ENCODE measurements around the gene PSKH1.
"Not testable (repeated sequence)": the region's sequence is repeated elsewhere in the genome, so short reads cannot be mapped to it uniquely, and the experiment has no call there.

Gene PSKH1

DNA sequence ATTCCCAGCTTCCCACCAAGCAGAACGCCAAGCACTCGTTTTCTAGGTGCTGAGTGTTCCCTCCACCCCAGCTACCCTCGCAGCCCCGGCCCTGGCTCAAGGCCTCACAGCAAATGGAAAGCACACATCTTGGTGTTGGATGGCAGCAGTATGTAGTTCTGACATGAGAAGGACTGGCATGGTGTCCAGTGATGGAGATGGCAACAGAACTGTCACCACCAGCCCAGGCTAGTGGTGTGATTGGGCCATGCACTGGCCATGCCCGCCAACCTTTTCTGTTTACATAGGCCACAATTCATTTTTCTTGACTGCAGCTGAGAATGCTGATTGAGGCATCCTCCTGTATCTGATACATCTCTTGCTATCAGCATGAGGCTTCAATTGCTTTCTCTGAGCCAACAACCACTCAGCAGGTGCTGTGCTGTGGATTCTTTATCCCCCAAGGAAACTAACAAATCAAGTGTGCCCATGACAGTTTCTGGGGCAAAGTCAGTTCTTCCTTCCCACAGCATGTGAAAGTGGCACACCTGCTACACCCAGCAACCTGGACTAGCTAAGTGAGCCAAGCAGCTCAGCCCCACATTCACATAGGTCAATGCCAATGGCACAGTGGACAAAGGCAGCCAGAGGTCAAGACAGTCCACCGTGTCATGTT is 71.5 kb downstream of the PSKH1 start:
- Mint-ChIP-seq H3K9me3 (no peaks in the 10 kb centered on the region), H3K4me3 (no peak overlapping the region), H3K27ac (no peak overlapping the region), H3K4me1 (peaks cover 32% of the 10 kb centered on the region), H3K27me3 (no peaks in the 10 kb centered on the region), H3K36me3 (peaks cover 22% of the 10 kb centered on the region)
- DNase-seq = no peak
- CTCF ChIA-PET = interaction anchor here (1.3 to 1.4 kb wide), 2 partner anchors 10 to 22 kb away, joined by 3 to 5 read pairs; no protein-coding TSS in a partner anchor

GRCh38 chr16:67965668-67966548 is 72.9 kb downstream of the PSKH1 start:
- no peak overlapping the region for H3K4me3 Mint-ChIP-seq
- no peak overlapping the region for H3K27ac Mint-ChIP-seq
- DNase-seq = no peak

DNA sequence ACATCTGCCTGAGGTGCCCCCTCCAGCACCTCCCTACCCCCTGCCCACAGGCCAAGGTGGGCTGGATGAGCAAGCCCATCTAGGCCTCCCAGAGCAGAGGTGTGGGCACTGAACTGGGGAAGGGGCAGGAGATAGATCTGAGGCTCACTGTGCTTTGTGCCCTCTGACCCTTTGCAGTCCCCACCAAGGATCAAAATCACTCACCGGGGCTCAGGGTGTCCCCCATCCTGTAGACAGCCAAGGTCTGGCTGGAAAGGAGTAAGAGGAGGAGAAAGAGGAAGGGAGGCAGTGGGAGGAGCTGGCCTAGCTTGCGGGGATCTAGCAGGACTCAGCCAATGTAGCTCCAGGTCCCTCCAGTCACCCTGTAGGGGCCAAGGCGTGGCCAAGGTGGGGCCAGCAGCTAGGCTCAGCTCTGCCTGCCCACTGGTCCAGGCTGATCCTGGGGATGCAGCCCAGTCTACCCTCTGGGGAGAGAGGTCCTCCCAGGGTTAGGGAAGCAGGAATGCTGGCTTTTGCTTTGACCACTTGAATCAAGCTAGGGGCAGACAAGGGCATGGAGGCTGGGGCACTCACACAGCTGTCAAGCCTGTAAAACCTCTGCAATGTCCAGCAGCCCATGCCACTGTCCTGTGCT is 73.6 kb downstream of the PSKH1 start:
- H3K27ac Mint-ChIP-seq = no peak overlapping the region
- CTCF ChIA-PET = interaction anchor here (1.1 to 1.6 kb wide), 2 partner anchors 14 to 74 kb away, joined by 5 to 7 read pairs; partner anchors contain the start of gene DPEP3
- no peak for DNase-seq
- peaks cover 35% of the 10 kb centered on the region for H3K4me1 Mint-ChIP-seq
- H3K27me3 Mint-ChIP-seq = peaks cover 9% of the 10 kb centered on the region
- H3K4me3 Mint-ChIP-seq = peak overlapping the region; percentile 100
- peaks cover 11% of the 10 kb centered on the region for H3K36me3 Mint-ChIP-seq
- H3K9me3 Mint-ChIP-seq = no peaks in the 10 kb centered on the region

More at GRCh38 chr16:67965668-67966548, 72.9 kb downstream of the PSKH1 start:
- CTCF ChIA-PET = interaction anchor here (0.7 to 1.6 kb wide), 4 partner anchors 12 to 75 kb away, joined by 3 to 7 read pairs (median 4); partner anchors contain the start of gene DPEP3
- Mint-ChIP-seq H3K4me1 (peaks cover 35% of the 10 kb centered on the region), H3K27me3 (peaks cover 4% of the 10 kb centered on the region), H3K36me3 (peaks cover 17% of the 10 kb centered on the region), H3K9me3 (no peaks in the 10 kb centered on the region)

DNA sequence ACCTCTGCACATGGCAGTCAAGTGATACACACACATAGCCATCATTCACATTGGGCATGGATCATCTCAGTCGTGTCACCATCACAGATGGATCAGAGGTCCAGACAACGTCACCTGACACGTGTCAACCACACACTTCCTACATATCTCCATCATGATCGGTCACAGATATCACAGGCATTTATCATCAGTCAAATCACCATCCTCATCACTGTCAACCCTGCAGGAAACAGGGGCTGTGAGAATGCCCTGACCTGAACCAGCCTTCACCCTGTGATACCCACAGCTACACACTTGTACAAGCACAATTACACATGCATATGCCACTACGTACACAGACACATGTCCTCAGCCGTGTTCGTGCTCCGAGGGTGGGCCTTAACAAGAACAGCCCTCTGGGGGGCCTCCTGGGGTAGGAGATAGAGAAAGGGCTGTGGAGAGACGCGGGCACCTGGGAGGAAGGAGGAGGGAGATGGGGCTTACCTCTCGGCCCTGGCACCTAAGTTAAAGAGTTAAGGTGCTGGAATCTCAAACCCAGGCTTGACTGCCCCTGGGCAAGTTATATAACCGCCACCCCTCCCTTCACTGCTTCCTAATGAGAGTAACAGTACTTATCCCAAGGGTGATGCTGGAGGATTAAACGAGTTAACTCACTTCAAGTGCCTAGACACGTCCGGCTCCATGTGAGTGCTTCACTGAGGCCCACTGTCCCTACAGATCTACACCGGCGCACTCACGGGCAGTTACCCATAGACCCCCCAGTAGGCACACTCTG is 74.3 kb downstream of the PSKH1 start:
- DNase-seq = peak; percentile 48
- peaks cover 35% of the 10 kb centered on the region for H3K4me1 Mint-ChIP-seq
- peak overlapping the region; percentile 100 for H3K4me3 Mint-ChIP-seq

GRCh38 chr16:67967958-67968399 is 74.9 kb downstream of the PSKH1 start:
- H3K27me3 Mint-ChIP-seq = peaks cover 22% of the 10 kb centered on the region
- H3K27ac Mint-ChIP-seq = peak overlapping the region; percentile 93
- peaks cover 33% of the 10 kb centered on the region for H3K4me1 Mint-ChIP-seq
- H3K4me3 Mint-ChIP-seq = peak overlapping the region; percentile 100
- H3K9me3 Mint-ChIP-seq = no peaks in the 10 kb centered on the region
- CTCF ChIA-PET = no interaction called here
- no peaks in the 10 kb centered on the region for H3K36me3 Mint-ChIP-seq
- DNase-seq = peak; percentile 62

More for the DNA sequence above, 74.3 kb downstream of the PSKH1 start:
- peaks cover 5% of the 10 kb centered on the region for H3K36me3 Mint-ChIP-seq
- H3K27ac Mint-ChIP-seq = peak overlapping the region; percentile 93
- H3K9me3 Mint-ChIP-seq = no peaks in the 10 kb centered on the region
- H3K27me3 Mint-ChIP-seq = peaks cover 16% of the 10 kb centered on the region
- CTCF ChIA-PET = interaction anchor here (1.1 to 1.6 kb wide), 2 partner anchors 14 to 74 kb away, joined by 5 to 7 read pairs; partner anchors contain the start of gene DPEP3

- CTCF ChIA-PET = interaction anchor here (0.8 to 1.4 kb wide), 3 partner anchors 9 to 72 kb away, joined by 3 to 5 read pairs (median 3); partner anchors contain the start of genes DDX28 and DUS2
- Mint-ChIP-seq H3K4me3 (peak within 1 kb of the TSS; percentile 100), H3K36me3 (no peaks in the 10 kb centered on the region), H3K9me3 (no peaks in the 10 kb centered on the region), H3K4me1 (peaks cover 33% of the 10 kb centered on the region), H3K27me3 (peaks cover 23% of the 10 kb centered on the region), H3K27ac (peak within 1 kb of the TSS; percentile 93)
- peak; percentile 92 for DNase-seq
Observed at GRCh38 chr16:67968400-67969253, 75.6 kb downstream of the PSKH1 start, which contains the start of gene SLC12A4. TSS of gene SLC12A4 (minus strand) at chr16:67968637. CDS start at chr16:67968553, 84 bp downstream.

DNA sequence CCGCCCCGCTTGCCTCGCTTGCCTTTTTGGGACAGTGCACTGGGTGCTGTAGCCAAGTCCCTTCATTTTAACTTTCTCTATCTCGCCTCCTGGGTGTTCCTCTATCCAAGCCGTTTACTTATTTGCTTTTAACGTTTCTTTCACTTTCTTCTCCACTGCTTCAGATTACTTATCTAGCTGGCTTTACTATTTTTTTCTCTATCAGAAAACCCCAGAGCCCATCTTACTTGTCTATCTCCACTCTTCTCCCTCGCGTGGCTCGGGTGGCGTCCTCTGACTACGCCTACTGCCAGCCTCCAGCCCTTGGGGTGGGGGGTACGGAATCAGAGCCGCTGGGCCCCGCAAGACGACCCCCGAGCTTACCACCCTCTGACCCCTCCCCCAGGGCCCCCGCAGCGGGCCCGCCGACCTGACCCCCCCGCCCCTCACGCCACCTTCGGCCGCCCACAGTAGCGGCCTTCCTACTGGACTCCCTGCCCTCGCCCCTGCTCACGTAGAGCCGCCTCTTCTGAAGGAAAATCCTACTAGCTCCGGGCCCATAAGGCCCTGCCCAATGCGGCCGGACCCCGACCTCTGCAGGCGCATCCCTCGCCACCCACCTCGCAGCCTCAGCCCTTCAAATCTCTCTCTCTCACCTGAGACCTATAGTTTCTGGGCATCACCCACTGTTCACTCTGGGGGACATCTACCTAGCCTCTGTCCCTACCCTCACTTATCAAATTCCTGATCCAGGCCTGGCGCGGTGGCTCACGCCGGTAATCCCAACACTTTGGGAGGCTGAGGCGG is 76.4 kb downstream of the PSKH1 start:
- Mint-ChIP-seq H3K4me1 (peaks cover 33% of the 10 kb centered on the region), H3K27ac (peak overlapping the region; percentile 93), H3K27me3 (peaks cover 25% of the 10 kb centered on the region), H3K9me3 (no peaks in the 10 kb centered on the region), H3K4me3 (peak overlapping the region; percentile 100), H3K36me3 (no peaks in the 10 kb centered on the region)
- peak; percentile 41 for DNase-seq
- CTCF ChIA-PET = interaction anchor here (0.8 to 1.4 kb wide), 3 partner anchors 8 to 71 kb away, joined by 3 to 5 read pairs (median 3); partner anchors contain the start of genes DDX28 and DUS2

DNA sequence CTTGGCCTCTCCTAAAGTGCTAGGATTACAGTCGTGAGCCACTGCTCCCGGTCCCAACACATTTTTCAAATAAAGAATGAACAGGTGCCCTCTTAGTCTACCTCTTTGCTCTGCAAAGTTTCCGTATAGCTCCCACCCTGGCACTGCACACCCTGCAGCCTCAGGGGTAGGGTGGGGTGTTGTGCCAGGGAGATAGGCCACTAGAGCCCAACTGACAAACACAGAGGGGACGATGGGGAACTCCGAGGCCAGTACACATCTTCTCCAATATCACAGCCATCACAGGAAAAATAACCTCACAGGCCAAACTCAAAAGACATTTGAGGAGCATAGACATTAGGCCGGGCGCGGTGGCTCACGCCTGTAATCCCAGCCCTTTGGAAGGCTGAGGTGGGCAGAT is 78.1 kb downstream of the PSKH1 start:
- Mint-ChIP-seq H3K4me1 (peaks cover 27% of the 10 kb centered on the region), H3K27me3 (peaks cover 41% of the 10 kb centered on the region), H3K27ac (no peak overlapping the region), H3K9me3 (no peaks in the 10 kb centered on the region), H3K36me3 (no peaks in the 10 kb centered on the region), H3K4me3 (peak overlapping the region; percentile 26)
- CTCF ChIA-PET = no interaction called here
- no peak for DNase-seq

GRCh38 chr16:67972285-67972684 is 79.2 kb downstream of the PSKH1 start:
- H3K36me3 Mint-ChIP-seq, H3K4me3 Mint-ChIP-seq, H3K27ac Mint-ChIP-seq, CTCF ChIA-PET, H3K9me3 Mint-ChIP-seq, DNase-seq: not testable (repeated sequence)
- peaks cover 53% of the 10 kb centered on the region for H3K27me3 Mint-ChIP-seq
- peaks cover 15% of the 10 kb centered on the region for H3K4me1 Mint-ChIP-seq

- H3K27ac Mint-ChIP-seq = no peak overlapping the region
- no peak overlapping the region for H3K4me3 Mint-ChIP-seq
- CTCF ChIA-PET = interaction anchor here (1.1 kb wide), 1 partner anchor 66 kb away, joined by 6 read pairs; no protein-coding TSS in a partner anchor
- DNase-seq = no peak
- H3K9me3 Mint-ChIP-seq = no peaks in the 10 kb centered on the region
- peaks cover 71% of the 10 kb centered on the region for H3K27me3 Mint-ChIP-seq
- H3K36me3 Mint-ChIP-seq = no peaks in the 10 kb centered on the region
- no peaks in the 10 kb centered on the region for H3K4me1 Mint-ChIP-seq
Observed at GRCh38 chr16:67975321-67976105, 82.5 kb downstream of the PSKH1 start.

- H3K4me3 Mint-ChIP-seq = no peak overlapping the region
- CTCF ChIA-PET = no interaction called here
Observed at GRCh38 chr16:67976205-67976604, 83.2 kb downstream of the PSKH1 start.

More at GRCh38 chr16:67976205-67976604, 83.2 kb downstream of the PSKH1 start:
- peaks cover 64% of the 10 kb centered on the region for H3K27me3 Mint-ChIP-seq
- no peaks in the 10 kb centered on the region for H3K36me3 Mint-ChIP-seq
- no peaks in the 10 kb centered on the region for H3K4me1 Mint-ChIP-seq
- DNase-seq = no peak
- no peaks in the 10 kb centered on the region for H3K9me3 Mint-ChIP-seq
- peak overlapping the region; percentile 45 for H3K27ac Mint-ChIP-seq
